Fibroblast of pulmonary artery (primary cell): ENCODE measurements around the gene LRP1B.
A peak's percentile ranks its signal among the peaks of the same experiment; 100 is the strongest.

ENCODE experiments used
- DNase-seq: peaks from one replicate; pipeline ENCODE4 v3.0.0-alpha.2; 2010; ENCODE audit warnings: low read depth
- H3K4me3 ChIP-seq: replicated peaks from 2 replicates; pipeline ENCODE4 v1.5.1; 2011; ENCODE audit warnings: low read depth, mild to moderate bottlenecking, control low read depth, low read length, moderate library complexity
- CTCF ChIP-seq: IDR thresholded peaks from 2 replicates; pipeline ENCODE4 v1.5.1; 2011; ENCODE audit warnings: mild to moderate bottlenecking, control low read depth, low read length, inconsistent platforms; ENCODE audit errors: missing control alignments

Gene LRP1B

GRCh38 chr2:141639809-141640208 is 491.0 kb downstream of the LRP1B start:
- DNase-seq: no peak
- no peak for TF ChIP-seq CTCF
- no peak overlapping the region for H3K4me3 ChIP-seq

DNA sequence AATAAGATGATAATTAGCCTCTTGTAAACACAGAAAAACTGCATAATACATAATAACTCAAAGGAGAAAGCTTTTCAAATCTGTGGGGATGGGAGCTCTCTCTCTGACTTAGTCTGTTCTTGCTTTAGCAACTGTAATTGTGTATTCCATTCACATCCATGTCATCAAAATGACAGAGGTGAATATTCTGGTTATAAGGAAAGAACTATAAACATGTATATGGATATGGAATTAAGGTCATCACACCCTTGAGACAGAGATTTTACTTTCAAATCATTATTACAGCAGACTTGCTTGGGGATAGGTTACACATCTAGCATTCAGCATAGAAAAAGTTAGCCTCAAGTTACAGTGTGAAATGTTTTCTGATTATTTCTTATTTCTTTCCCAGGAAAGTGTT is 497.7 kb downstream of the LRP1B start:
- TF ChIP-seq CTCF: no peak
- no peak overlapping the region for H3K4me3 ChIP-seq
- DNase-seq: no peak

GRCh38 chr2:141630407-141630930 is 500.3 kb downstream of the LRP1B start:
- TF ChIP-seq CTCF: no peak
- H3K4me3 ChIP-seq: no peak overlapping the region
- DNase-seq: no peak

- no peak for TF ChIP-seq CTCF
- H3K4me3 ChIP-seq: no peak overlapping the region
- DNase-seq: no peak
Measured at GRCh38 chr2:141620372-141620771, 510.4 kb downstream of the LRP1B start.

DNA sequence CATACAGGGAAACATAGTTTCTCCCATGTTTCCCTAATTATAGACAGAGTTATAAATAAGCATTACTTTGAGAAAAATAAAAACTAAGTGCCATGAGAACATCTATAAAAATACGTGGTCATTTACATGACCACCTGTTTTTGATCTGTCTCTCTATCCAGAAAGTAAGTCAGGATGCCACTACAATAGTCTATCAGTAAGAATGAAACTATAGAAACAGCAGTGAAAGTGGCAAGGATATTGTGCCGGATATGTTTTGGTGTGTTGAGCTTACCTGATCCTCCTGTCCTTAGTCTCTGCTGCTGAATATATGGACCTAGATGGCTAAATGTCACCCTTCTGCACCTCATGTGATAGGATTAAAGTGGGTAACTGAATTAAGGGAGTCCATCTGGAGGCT is 512.4 kb downstream of the LRP1B start:
- no peak overlapping the region for H3K4me3 ChIP-seq
- DNase-seq: no peak
- no peak for TF ChIP-seq CTCF

DNA sequence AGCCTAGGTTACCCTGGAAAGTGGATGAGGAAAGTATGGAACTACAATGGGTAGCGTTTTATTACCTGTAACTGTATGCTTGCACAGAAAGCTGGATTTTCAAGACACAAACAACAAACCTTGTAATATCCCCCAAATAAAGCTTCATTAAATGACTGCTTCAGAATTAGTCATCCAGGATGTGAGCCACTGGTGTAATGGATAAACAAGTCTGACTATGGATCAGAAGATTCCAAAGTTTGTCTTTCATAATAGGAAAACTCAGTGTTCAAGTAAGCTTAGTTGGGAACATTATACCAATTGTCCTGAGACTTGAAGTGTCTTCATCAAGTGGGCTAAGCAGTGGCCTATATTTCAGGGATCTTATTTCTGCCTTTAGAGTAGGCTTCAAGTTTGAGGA is 518.8 kb downstream of the LRP1B start:
- peak; percentile 49 for DNase-seq
- TF ChIP-seq CTCF: no peak
- H3K4me3 ChIP-seq: no peak overlapping the region

DNA sequence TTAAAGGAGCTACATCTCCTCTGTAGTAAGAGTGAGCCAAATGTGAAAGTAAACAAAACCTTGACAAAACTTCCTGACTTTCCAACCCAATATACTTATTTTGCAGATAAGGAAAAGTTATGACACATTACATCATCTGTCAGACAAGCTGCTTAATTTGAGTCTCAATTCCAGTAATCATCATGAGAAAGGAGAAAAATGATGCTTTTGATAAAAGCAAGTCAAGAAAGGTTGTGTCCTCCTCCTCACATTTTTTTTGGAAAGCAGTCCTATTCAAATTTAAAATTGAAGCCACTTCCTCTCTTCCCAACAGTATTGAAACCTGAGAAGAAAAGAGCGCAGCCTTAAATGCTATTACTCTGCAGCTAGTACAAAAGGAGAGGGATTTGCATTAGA is 519.6 kb downstream of the LRP1B start:
- peak overlapping the region; percentile 37 for H3K4me3 ChIP-seq
- peak; percentile 51 for DNase-seq

More for the DNA sequence above, 519.6 kb downstream of the LRP1B start:
- no peak for TF ChIP-seq CTCF
